Measurements from ENCODE around the gene CCDC178.

CCDC178 gene

DNA sequence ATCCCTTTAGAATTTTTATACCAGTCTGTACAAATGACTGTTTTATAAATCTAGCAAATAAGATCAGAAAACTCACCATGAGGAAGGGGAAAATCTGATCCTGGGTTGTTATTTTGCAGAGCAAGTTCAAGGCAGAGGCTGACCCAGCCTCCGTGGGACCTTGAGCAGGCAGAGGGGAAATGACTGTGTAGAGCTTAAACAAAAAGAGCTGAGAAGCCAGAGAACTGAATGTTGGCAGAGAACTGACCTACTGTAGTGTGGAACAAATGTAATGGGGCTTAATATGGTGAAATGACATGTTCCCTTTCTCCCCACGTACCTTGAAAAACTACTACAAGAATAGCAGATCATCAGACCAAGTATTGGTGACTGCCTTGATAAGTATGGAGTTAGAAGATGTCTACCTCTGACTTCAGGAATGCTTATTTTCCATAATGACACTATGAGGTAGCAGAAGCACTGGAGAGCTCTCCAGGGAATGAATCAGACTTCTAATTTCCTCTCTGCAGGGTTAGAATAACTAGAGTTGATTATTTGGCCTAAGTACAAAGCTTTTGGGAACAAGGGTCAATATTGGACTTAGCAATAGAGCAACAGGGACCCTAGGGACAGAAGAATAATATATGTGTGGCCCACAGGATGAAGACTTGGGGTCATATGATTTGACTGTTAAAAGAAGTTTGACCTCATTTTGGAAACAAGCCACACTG, 304.4 kb downstream of the CCDC178 start:
- no peak overlapping the region for H3K4me3 ChIP-seq (ENCODE audit: low read depth, low read length)
- TF ChIP-seq, protein P1, sequence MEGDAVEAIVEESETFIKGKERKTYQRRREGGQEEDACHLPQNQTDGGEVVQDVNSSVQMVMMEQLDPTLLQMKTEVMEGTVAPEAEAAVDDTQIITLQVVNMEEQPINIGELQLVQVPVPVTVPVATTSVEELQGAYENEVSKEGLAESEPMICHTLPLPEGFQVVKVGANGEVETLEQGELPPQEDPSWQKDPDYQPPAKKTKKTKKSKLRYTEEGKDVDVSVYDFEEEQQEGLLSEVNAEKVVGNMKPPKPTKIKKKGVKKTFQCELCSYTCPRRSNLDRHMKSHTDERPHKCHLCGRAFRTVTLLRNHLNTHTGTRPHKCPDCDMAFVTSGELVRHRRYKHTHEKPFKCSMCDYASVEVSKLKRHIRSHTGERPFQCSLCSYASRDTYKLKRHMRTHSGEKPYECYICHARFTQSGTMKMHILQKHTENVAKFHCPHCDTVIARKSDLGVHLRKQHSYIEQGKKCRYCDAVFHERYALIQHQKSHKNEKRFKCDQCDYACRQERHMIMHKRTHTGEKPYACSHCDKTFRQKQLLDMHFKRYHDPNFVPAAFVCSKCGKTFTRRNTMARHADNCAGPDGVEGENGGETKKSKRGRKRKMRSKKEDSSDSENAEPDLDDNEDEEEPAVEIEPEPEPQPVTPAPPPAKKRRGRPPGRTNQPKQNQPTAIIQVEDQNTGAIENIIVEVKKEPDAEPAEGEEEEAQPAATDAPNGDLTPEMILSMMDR (IDR thresholded peaks at IDR 0.05; ENCODE audit: low read depth, low read length), result no peak

DNA sequence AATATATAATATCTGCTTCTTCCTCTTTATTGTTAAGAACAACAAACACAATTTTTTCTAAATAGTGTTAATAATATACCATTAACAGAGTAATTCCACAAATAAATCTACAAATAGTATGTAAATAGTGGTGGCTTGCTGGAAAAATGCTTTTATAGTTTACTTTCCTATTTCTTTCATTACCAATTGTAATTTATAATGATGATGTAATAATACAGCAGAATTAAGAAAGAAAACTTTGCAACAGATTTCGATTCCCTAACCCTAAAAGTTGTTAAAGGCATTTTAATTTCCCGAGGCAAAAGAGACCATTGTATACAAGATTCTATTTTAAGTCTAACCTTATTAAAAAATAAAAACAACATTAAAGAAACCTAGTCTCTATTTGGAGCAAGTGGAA, 307.9 kb downstream of the CCDC178 start:
- H3K4me3 ChIP-seq (ENCODE audit: low read depth, low read length), result no peak overlapping the region
- TF ChIP-seq, protein P1 (IDR thresholded peaks at IDR 0.05; ENCODE audit: low read depth, low read length), result no peak

DNA sequence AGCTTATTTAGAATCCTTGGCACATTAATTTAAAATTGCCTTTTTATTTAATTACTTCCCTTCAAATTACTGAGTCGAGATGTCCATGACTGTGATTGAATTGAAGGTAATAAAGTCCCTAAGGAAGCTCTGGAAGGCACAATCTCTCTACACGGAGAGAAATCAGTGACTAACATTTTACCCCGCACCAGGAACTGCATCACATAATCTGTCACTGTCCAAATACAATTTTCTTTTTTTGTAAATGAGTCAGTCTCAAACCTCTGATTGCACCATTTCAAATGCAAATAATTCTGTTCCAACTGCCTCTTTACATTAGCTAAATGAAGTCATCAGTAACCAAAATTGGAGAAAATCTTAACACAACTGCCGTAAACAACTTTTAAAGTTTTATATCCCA, 311.9 kb downstream of the CCDC178 start:
- no peak overlapping the region for H3K4me3 ChIP-seq (ENCODE audit: low read depth, low read length)
- TF ChIP-seq, protein P1 (IDR thresholded peaks at IDR 0.05; ENCODE audit: low read depth, low read length), result no peak

DNA sequence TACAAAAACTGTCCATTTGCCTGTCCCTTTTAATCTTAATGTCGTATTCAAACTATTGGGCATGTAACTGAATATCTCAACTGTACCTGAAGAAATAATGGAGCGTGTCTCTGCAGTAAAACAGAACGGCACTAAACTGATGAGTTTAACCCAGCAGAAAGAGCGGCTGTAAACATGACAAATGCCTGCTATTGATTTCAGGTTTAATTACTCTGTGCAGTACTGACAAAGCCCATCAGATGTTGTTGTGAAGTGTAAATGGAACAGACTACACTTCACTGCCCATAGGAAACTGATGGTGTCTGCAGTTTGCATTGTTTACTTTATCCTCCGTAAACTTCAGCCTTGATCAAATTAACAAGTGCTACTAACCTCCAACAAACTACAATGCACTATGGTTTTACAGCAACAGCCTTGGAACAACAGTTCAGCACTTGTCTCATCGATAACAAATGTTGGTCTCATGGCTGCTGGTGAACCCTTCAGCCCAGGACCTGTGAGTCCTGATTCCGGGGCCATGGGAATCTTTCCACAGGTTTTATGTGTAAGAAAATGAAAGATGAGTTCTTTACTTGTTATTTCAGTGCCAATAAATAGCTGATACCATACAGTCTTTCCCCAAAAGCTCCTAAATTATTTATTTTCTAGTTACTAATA, 316.5 kb downstream of the CCDC178 start:
- H3K4me3 ChIP-seq (ENCODE audit: low read depth, low read length), result no peak overlapping the region
- TF ChIP-seq, protein P1 (IDR thresholded peaks at IDR 0.05; ENCODE audit: low read depth, low read length), result no peak

DNA sequence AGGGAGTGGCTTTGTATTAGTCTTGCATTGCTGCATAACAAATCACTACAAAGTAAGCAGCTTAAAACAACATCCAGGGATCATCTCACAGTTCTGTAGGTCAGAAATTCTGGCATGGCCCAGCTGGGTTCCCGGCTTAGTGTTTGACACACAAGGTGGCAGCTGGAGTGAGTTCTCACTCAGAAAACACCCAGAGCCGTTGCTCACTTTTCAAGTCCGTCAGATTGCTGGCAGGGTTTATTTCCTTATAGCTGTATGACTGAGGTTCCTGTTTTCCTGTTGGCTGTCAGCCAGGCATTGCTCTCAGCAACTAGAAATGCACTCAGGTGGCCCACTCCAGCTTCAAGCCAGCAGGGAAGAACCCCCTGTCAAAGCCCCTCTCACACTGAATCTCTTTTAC, 324.1 kb downstream of the CCDC178 start:
- TF ChIP-seq, protein P1 (IDR thresholded peaks at IDR 0.05; ENCODE audit: low read depth, low read length), result no peak
- no peak overlapping the region for H3K4me3 ChIP-seq (ENCODE audit: low read depth, low read length)

DNA sequence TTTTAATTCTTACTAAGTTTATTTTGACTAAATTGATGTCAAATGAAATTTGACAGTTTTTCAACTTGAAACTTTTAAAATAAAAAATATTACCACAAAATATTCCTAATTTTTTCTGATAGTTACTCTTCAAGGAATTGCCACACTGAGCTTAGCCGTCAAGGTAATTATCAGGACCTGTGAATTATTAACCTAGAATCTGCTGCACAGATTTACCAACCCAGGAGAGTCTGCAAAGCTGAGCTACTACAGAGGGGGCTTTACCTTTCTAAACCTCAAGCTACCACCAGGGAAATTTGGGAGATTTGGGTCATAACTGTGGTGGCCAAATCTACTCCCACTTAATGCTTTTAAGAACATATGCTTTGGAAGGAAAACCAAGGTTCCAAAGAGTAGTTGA, 324.6 kb downstream of the CCDC178 start:
- H3K4me3 ChIP-seq (ENCODE audit: low read depth, low read length), result no peak overlapping the region
- TF ChIP-seq, protein P1 (IDR thresholded peaks at IDR 0.05; ENCODE audit: low read depth, low read length), result no peak

DNA sequence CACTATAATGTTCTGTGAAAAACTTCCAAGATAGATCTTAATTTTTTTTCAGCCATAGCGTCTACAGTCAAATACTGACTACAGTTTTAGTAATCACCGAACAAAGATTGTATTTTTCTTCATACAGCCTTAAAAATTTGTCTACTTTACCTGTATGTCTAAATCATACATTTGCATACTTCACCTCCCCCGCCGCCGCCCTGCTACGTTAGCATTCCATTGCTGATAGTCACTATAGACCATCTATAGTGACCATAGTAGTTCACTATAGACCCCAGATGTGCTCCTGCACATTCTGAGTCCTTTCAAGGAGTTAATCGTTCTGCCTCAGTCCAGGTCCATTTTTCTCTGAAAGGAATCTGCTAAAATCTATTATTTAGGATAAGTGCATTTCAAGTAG, 325.0 kb downstream of the CCDC178 start:
- H3K4me3 ChIP-seq (ENCODE audit: low read depth, low read length), result no peak overlapping the region
- TF ChIP-seq, protein P1 (IDR thresholded peaks at IDR 0.05; ENCODE audit: low read depth, low read length), result no peak

Data from WI38 (cell line).